Erythroblast (primary cell): ENCODE measurements around the gene DPM1.

Experiments
- GATA1 ChIP-seq: IDR thresholded peaks from 2 replicates; pipeline ENCODE4 v1.6.1; 2011; ENCODE audit warnings: low read depth, mild to moderate bottlenecking, control low read depth, low read length, moderate library complexity
- POLR2A ChIP-seq: IDR thresholded peaks from 2 replicates; pipeline ENCODE4 v1.6.1; 2011; ENCODE audit warnings: mild to moderate bottlenecking, low read length

DNA sequence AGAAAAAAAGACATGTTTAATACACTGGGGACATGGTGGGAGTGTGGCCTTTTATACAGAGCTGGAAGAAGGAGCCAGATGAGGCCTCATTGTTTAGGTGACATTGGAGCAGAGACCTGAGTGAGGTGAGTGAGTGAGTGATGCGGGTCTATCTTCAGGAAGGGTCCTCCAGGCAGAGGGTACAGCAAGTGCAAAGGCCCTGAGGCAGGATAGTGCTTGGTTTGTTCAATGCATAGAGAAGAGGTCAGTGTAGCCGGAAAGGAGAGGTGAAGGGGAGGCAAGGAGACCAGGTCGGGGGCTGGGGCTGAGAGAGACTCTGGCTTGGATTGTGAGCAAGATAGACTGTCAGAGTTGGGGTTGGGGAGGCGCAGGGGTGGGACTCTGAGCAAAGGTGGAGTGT, 41.0 kb upstream of the DPM1 start:
- TF ChIP-seq POLR2A (no peak), GATA1 (no peak)
